GM23338 (cell line): ENCODE measurements around the gene NOP58. TPM values are rescaled to one million over a fixed set of nuclear protein-coding genes. Genes with fewer than 3 reads are reported as not detected.

Experiments
- ATAC-seq: fragments of 200-7000 bp; cut with Tn5 transposase; 3 replicates; pipeline ENCODE4 v1.9.1; 2020
- DNase-seq: peaks from one replicate; pipeline ENCODE4 v3.0.0-alpha.2; 2015; ENCODE audit warnings: low spot score
- H2AFZ ChIP-seq: fragments of 200-600 bp; sonication (generic); 2 replicates; pipeline ENCODE4 v1.8.0; 2016; ENCODE audit warnings: antibody characterized with exemption, mild to moderate bottlenecking, moderate library complexity
- H3F3A ChIP-seq: fragments of 200-600 bp; sonication (generic); replicated peaks from 2 replicates; pipeline ENCODE4 v1.8.0; 2017; ENCODE audit warnings: antibody characterized with exemption, mixed run types, low read depth
- H3K27ac ChIP-seq: fragments of 200-600 bp; sonication (generic); 2 replicates; pipeline ENCODE4 v1.6.1; 2016; ENCODE audit warnings: low read depth
- H3K27me3 ChIP-seq: fragments of 200-600 bp; sonication (generic); 2 replicates; pipeline ENCODE4 v1.8.0; 2016; ENCODE audit warnings: mild to moderate bottlenecking, mixed run types, moderate library complexity; ENCODE audit not compliant: insufficient read depth
- H3K36me3 ChIP-seq: fragments of 200-600 bp; sonication (generic); 2 replicates; pipeline ENCODE4 v1.8.0; 2016; ENCODE audit warnings: mild to moderate bottlenecking; ENCODE audit not compliant: insufficient read depth
- H3K4me1 ChIP-seq: fragments of 200-600 bp; sonication (generic); 2 replicates; pipeline ENCODE4 v1.8.0; 2016; ENCODE audit warnings: mild to moderate bottlenecking, moderate library complexity; ENCODE audit not compliant: insufficient read depth
- H3K4me2 ChIP-seq: fragments of 200-600 bp; sonication (generic); 2 replicates; pipeline ENCODE4 v1.7.1; 2017; ENCODE audit warnings: mixed run types
- H3K4me3 ChIP-seq: fragments of 200-600 bp; sonication (generic); 2 replicates; pipeline ENCODE4 v1.6.1; 2016; ENCODE audit warnings: mixed run types
- H3K79me2 ChIP-seq: fragments of 200-600 bp; sonication (generic); replicated peaks from 2 replicates; pipeline ENCODE4 v1.8.0; 2017; ENCODE audit warnings: mild to moderate bottlenecking; ENCODE audit not compliant: insufficient read depth
- H3K9me2 ChIP-seq: fragments of 200-600 bp; sonication (generic); 2 replicates; pipeline ENCODE4 v1.8.0; 2017; ENCODE audit not compliant: insufficient read depth
- H4K20me1 ChIP-seq: fragments of 200-600 bp; sonication (generic); replicated peaks from 2 replicates; pipeline ENCODE4 v1.8.0; 2017; ENCODE audit warnings: mild to moderate bottlenecking; ENCODE audit not compliant: insufficient read depth
- H3K27ac Mint-ChIP-seq: 2 replicates; pipeline ENCODE4 v1.8.0; 2020; ENCODE audit warnings: inconsistent platforms, mild to moderate bottlenecking, moderate library complexity, mixed read lengths
- H3K27me3 Mint-ChIP-seq: 3 replicates; pipeline ENCODE4 v1.8.0; 2022; ENCODE audit warnings: low read depth, mild to moderate bottlenecking, moderate library complexity, mixed read lengths, inconsistent platforms; ENCODE audit not compliant: insufficient read depth, poor library complexity
- H3K36me3 Mint-ChIP-seq: 3 replicates; pipeline ENCODE4 v1.8.0; 2021; ENCODE audit warnings: low read depth, mild to moderate bottlenecking, inconsistent platforms, moderate library complexity, mixed read lengths
- H3K4me1 Mint-ChIP-seq: 3 replicates; pipeline ENCODE4 v1.8.0; 2020; ENCODE audit warnings: mild to moderate bottlenecking, inconsistent platforms, mixed read lengths
- H3K4me3 Mint-ChIP-seq: 3 replicates; pipeline ENCODE4 v1.8.0; 2021; ENCODE audit warnings: moderate library complexity, mild to moderate bottlenecking, inconsistent platforms, mixed read lengths
- H3K9me3 Mint-ChIP-seq: 3 replicates; pipeline ENCODE4 v1.8.0; 2020; ENCODE audit warnings: moderate library complexity, mild to moderate bottlenecking, inconsistent platforms, mixed read lengths
- JUNB ChIP-seq: IDR thresholded peaks from one replicate; pipeline ENCODE4 v1.6.1; 2016; ENCODE audit warnings: antibody characterized with exemption; ENCODE audit not compliant: unreplicated experiment
- NANOG ChIP-seq: IDR thresholded peaks from 2 replicates; pipeline ENCODE4 v1.6.1; 2016; ENCODE audit warnings: antibody characterized with exemption, borderline replicate concordance
- POLR2AphosphoS5 ChIP-seq: IDR thresholded peaks from 2 replicates; pipeline ENCODE4 v1.6.1; 2016; ENCODE audit warnings: antibody characterized with exemption, low read depth
- ZNF114 ChIP-seq: fragments of 250-450 bp; sonication (Bioruptor Pico); IDR thresholded peaks from 2 replicates; pipeline ENCODE4 v1.5.0; 2020; ENCODE audit warnings: mild to moderate bottlenecking, moderate library complexity
- ZNF331 ChIP-seq: fragments of 250-450 bp; sonication (Bioruptor Pico); IDR thresholded peaks from 2 replicates; pipeline ENCODE4 v1.5.0; 2020; ENCODE audit warnings: low read depth, mild to moderate bottlenecking, moderate library complexity
- polyA plus RNA-seq: library from polyadenylated mRNA; unstranded; fragments of >200 nt; fragmentation: Nextera tagmentation; extraction: Ambion mirVana; gene quantifications from 2 replicates; pipeline ENCODE4 v1.2.1, GENCODE V29; 2016
- total RNA-seq: library from RNA; depleted of rRNA; stranded (reverse); fragments of >200 nt; shearing (Covaris generic); gene quantifications from 2 replicates; pipeline ENCODE4 v1.2.3, GENCODE V29; 2014
- TF ChIP-seq, protein P1 (sequence below): IDR thresholded peaks from one replicate; pipeline ENCODE4 v1.6.1; 2018; ENCODE audit warnings: antibody characterized with exemption; ENCODE audit not compliant: unreplicated experiment
- TF ChIP-seq, protein P2 (sequence below), 2 experiments: fragments of 200-600 bp in 1 of 2; sonication (generic) in 1 of 2; conservative IDR thresholded peaks; 2 replicates each; pipeline versions ENCODE4 v1.5.1 to v1.6.1; 2016 to 2017; ENCODE audit warnings: antibody characterized with exemption in 2 of 2, low read depth in 2 of 2, mild to moderate bottlenecking in 2 of 2, moderate library complexity in 1 of 2
- TF ChIP-seq, protein P3 (sequence below): IDR thresholded peaks from 2 replicates; pipeline ENCODE4 v1.6.1; 2016; ENCODE audit warnings: antibody characterized with exemption

The NOP58 gene
- total and polyA plus RNA-seq, 2 experiments from 2014 or later = 174 to 236 TPM

DNA sequence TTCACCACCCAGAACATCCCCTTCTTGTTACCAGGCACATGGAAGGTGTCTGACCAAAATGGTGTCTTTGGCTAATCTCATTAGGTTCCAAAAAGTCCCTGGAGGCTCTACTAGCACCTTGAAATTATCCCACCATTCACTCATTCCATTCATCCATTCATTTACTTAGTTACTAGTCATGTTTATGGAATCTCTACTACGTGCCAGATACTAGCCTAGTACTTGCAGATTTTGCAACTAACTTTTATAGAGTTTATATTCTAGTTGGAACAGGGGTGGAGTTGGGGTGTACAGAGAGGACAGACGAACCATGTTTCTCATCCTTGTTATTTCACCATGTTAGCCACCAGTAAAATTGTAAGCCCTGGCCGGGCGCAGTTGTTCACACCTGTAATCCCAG, 4.0 kb upstream of the NOP58 start:
- H3F3A ChIP-seq = 0 out of 2 replicates have a peak, but pooled peaks cover 10% of the 10 kb centered on the region

More for the DNA sequence above, 4.0 kb upstream of the NOP58 start:
- H3K36me3 ChIP-seq = no peaks in the 10 kb centered on the region
- Mint-ChIP-seq H3K9me3 (no peaks in the 10 kb centered on the region), H3K27me3 (peaks cover 8% of the 10 kb centered on the region), H3K27ac (no peak overlapping the region), H3K36me3 (no peaks in the 10 kb centered on the region), H3K4me3 (no peak overlapping the region), H3K4me1 (peaks cover 3% of the 10 kb centered on the region; the same call in 2 of the 3 replicates)
- DNase-seq (no peak), ATAC-seq (no peak)
- no peak overlapping the region for H3K4me2 ChIP-seq
- no peaks in the 10 kb centered on the region for H3K27me3 ChIP-seq
- TF ChIP-seq POLR2AphosphoS5 (no peak), JUNB (no peak), ZNF331 (CRISPR knock-in tag) (no peak), ZNF114 (CRISPR knock-in tag) (no peak), NANOG (no peak)
- TF ChIP-seq, protein P1, sequence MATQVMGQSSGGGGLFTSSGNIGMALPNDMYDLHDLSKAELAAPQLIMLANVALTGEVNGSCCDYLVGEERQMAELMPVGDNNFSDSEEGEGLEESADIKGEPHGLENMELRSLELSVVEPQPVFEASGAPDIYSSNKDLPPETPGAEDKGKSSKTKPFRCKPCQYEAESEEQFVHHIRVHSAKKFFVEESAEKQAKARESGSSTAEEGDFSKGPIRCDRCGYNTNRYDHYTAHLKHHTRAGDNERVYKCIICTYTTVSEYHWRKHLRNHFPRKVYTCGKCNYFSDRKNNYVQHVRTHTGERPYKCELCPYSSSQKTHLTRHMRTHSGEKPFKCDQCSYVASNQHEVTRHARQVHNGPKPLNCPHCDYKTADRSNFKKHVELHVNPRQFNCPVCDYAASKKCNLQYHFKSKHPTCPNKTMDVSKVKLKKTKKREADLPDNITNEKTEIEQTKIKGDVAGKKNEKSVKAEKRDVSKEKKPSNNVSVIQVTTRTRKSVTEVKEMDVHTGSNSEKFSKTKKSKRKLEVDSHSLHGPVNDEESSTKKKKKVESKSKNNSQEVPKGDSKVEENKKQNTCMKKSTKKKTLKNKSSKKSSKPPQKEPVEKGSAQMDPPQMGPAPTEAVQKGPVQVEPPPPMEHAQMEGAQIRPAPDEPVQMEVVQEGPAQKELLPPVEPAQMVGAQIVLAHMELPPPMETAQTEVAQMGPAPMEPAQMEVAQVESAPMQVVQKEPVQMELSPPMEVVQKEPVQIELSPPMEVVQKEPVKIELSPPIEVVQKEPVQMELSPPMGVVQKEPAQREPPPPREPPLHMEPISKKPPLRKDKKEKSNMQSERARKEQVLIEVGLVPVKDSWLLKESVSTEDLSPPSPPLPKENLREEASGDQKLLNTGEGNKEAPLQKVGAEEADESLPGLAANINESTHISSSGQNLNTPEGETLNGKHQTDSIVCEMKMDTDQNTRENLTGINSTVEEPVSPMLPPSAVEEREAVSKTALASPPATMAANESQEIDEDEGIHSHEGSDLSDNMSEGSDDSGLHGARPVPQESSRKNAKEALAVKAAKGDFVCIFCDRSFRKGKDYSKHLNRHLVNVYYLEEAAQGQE = no peak
- TF ChIP-seq, protein P2, sequence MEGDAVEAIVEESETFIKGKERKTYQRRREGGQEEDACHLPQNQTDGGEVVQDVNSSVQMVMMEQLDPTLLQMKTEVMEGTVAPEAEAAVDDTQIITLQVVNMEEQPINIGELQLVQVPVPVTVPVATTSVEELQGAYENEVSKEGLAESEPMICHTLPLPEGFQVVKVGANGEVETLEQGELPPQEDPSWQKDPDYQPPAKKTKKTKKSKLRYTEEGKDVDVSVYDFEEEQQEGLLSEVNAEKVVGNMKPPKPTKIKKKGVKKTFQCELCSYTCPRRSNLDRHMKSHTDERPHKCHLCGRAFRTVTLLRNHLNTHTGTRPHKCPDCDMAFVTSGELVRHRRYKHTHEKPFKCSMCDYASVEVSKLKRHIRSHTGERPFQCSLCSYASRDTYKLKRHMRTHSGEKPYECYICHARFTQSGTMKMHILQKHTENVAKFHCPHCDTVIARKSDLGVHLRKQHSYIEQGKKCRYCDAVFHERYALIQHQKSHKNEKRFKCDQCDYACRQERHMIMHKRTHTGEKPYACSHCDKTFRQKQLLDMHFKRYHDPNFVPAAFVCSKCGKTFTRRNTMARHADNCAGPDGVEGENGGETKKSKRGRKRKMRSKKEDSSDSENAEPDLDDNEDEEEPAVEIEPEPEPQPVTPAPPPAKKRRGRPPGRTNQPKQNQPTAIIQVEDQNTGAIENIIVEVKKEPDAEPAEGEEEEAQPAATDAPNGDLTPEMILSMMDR (conservative IDR thresholded peaks at IDR 0.05; ENCODE audit: low read depth in 2 of 2) = no peak
- TF ChIP-seq, protein P3, sequence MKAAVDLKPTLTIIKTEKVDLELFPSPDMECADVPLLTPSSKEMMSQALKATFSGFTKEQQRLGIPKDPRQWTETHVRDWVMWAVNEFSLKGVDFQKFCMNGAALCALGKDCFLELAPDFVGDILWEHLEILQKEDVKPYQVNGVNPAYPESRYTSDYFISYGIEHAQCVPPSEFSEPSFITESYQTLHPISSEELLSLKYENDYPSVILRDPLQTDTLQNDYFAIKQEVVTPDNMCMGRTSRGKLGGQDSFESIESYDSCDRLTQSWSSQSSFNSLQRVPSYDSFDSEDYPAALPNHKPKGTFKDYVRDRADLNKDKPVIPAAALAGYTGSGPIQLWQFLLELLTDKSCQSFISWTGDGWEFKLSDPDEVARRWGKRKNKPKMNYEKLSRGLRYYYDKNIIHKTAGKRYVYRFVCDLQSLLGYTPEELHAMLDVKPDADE = no peak
- H4K20me1 ChIP-seq = peaks cover 5% of the 10 kb centered on the region
- no peak overlapping the region for H3K4me3 ChIP-seq
- H3K79me2 ChIP-seq = peaks cover 17% of the 10 kb centered on the region
- H3K27ac ChIP-seq = no peak overlapping the region
- H3K9me2 ChIP-seq = no peaks in the 10 kb centered on the region
- H3K4me1 ChIP-seq = no peaks in the 10 kb centered on the region
- H2AFZ ChIP-seq = no peak overlapping the region
